Colonic mucosa (tissue), 4 donors: ENCODE results near the gene TUBA8. TPM values are rescaled to one million over a fixed set of nuclear protein-coding genes. Genes with fewer than 3 reads are reported as not detected.
"Not testable (repeated sequence)": the region's sequence is repeated elsewhere in the genome, so short reads cannot be mapped to it uniquely, and the experiment has no call there.

ENCODE experiments used
- DNase-seq: peaks from one replicate; pipeline ENCODE4 v3.0.0-alpha.2; 2020
- H3K27ac ChIP-seq: fragments of 200-600 bp; one replicate; pipeline ENCODE4 v1.8.0; 2021
- H3K27me3 ChIP-seq: fragments of 200-600 bp; one replicate; pipeline ENCODE4 v1.8.0; 2021
- H3K36me3 ChIP-seq: fragments of 200-600 bp; one replicate; pipeline ENCODE4 v1.8.0; 2021
- H3K4me1 ChIP-seq: fragments of 200-600 bp; one replicate; pipeline ENCODE4 v1.8.0; 2021; ENCODE audit warnings: mild to moderate bottlenecking
- H3K4me3 ChIP-seq: fragments of 200-600 bp; one replicate; pipeline ENCODE4 v1.8.0; 2021
- H3K9ac ChIP-seq, 2 donors: one replicate each; pipeline ENCODE4 v1.7.0; 2013; ENCODE audit warnings: control low read depth in 2 of 2, low read depth in 2 of 2, low read length in 2 of 2
- H3K9me3 ChIP-seq: fragments of 200-600 bp; one replicate; pipeline ENCODE4 v1.8.0; 2021
- intact Hi-C: fragments of 100-400 bp; cut with DNase I; formaldehyde crosslinking; loops from one replicate; pipeline ENCODE4 v1.14.1; 2022
- total RNA-seq, 2 donors: library from RNA; stranded (reverse); fragmentation: NEBNext Ultra II Directional in 1 of 2; extraction: Animal tissue kit (Norgen Biotek cat#: 25700) in 1 of 2; gene quantifications; one replicate each; pipeline ENCODE4 v1.2.1, GENCODE V29; 2021
- TF ChIP-seq, protein P1 (sequence below): fragments of 200-600 bp; IDR thresholded peaks from one replicate; pipeline ENCODE4 v1.8.0; 2022; ENCODE audit warnings: antibody characterized with exemption, mild to moderate bottlenecking
- donor health status: healthy.
- donor health status: DM: no; HTN: no; CAD: no.
- donor health status: DM: no; HTN: no; CAD: no.

The TUBA8 gene
- 1 to 10 TPM; 1.6 TPM for total RNA-seq

DNA sequence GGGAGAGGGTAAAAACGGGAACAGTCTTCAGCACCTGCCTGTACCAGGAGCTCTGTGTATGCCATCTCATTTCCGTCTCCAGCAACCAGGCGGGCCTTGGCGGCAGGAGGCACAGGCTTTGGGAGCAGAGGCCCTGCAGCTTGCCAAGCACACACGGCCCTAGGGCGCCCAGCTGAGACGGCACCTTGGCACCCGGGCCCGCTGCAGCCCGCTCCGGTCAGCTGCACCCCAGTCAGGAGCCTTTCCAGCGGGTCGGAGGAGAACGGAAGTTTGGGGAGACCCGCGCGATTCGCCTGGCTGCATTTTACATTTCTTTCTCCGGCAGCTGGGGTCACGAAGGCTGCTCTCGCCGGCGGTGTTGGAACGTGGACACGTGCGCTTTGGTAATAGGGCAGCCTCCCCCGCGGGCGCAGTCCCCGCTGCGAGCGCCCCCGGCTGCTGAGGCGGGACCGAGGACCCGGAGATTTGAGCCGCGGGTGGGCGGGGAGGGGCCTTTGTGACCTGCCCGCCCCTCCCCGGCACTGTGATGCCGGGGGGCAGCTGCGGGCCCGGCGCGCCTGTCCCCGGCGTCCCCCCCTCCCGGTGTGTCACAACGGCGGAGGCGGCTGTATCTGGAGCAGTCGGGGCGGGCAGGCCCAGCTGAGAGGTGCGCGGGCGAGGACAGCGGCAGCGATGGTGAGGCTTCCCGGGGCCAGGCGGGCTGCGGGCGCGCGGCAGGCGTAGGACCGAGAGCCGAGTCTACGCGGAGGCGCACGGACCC lies at the start of gene TUBA8:
Gene TUBA8 (plus strand): TSS at position 616 of the 760 bp plus-strand sequence. CDS start 57 bp downstream, at position 673.
- Histone ChIP-seq H3K9me3 (no peaks in the 10 kb centered on the region), H3K27me3 (peaks cover 18% of the 10 kb centered on the region), H3K9ac (peak within 1 kb of the TSS in 1 of 2 donors; percentile 31), H3K27ac (no peak within 1 kb of the TSS), H3K4me3 (peak within 1 kb of the TSS; percentile 36), H3K36me3 (no peaks in the 10 kb centered on the region), H3K4me1 (no peaks in the 10 kb centered on the region)
- TF ChIP-seq, protein P1, sequence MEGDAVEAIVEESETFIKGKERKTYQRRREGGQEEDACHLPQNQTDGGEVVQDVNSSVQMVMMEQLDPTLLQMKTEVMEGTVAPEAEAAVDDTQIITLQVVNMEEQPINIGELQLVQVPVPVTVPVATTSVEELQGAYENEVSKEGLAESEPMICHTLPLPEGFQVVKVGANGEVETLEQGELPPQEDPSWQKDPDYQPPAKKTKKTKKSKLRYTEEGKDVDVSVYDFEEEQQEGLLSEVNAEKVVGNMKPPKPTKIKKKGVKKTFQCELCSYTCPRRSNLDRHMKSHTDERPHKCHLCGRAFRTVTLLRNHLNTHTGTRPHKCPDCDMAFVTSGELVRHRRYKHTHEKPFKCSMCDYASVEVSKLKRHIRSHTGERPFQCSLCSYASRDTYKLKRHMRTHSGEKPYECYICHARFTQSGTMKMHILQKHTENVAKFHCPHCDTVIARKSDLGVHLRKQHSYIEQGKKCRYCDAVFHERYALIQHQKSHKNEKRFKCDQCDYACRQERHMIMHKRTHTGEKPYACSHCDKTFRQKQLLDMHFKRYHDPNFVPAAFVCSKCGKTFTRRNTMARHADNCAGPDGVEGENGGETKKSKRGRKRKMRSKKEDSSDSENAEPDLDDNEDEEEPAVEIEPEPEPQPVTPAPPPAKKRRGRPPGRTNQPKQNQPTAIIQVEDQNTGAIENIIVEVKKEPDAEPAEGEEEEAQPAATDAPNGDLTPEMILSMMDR = no peak
- intact Hi-C loops = no loop called here
- DNase-seq = no peak

DNA sequence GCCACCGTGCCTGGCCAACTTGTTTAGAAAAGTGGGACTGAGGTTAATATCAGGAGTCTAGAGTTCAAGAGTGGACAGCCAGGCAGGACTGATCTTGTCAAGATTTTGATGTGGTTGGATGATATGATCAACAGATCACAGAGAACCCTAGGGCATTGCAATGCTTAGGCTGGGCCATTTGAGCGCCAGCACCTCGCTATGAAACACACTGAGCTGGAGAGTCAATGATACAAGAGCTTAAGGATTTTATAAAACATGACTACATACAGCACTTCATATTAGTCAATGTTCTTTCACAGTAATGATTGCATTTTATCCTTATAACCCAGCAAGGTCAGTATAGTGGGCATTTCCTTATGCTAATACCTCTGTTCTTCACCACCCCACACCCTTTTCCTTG lies 48.2 kb upstream of the TUBA8 start:
- TF ChIP-seq, protein P1 = no peak
- Histone ChIP-seq H3K27ac (peak overlapping the region; percentile 6), H3K9ac (no peak overlapping the region), H3K4me3 (no peak overlapping the region), H3K27me3 (no peaks in the 10 kb centered on the region), H3K4me1 (peaks cover 4% of the 10 kb centered on the region), H3K9me3 (no peaks in the 10 kb centered on the region), H3K36me3 (no peaks in the 10 kb centered on the region)
- intact Hi-C loops = no loop called here
- DNase-seq = no peak

DNA sequence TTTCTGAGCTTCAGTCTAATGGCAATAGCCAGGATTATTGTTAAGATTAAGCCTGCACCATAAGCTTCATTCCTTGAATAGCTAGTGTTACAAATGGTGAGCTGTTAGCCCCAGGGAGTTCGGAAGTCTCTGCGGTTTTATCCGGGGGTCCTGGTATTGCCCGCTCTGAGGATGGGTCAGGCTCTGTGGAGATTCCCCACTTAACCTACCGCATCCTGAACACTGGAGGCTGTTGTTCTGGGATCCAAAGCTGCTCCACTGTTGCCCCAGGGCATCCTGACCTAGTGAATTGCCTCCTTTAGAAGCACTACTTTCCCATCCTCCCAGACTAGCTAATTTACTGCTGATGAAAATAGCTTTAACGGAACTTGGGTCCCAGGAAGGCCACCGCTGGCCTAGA lies 47.3 kb upstream of the TUBA8 start:
- H3K9ac ChIP-seq = no peak overlapping the region
- DNase-seq = no peak
- intact Hi-C loops = no loop called here

DNA sequence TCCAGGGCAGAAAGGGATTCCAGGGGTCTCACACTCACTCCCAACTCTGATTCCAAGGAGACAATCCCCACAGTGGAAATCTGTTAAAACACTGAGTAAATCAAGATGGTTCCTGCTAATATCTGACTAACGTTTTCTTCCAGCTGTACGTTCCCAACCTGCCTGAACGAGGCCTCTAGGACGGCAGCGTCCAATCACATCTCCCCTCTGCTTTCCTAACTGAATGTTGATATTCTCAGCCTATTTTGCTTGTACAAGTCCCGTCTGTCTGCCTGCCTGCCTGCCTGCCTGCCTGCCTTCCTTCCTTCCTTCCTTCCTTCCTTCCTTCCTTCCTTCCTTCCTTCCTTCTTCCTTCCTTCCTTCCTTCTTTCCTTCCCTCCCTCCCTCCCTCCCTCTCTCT lies 46.9 kb upstream of the TUBA8 start:
- H3K9ac ChIP-seq, H3K4me3 ChIP-seq, DNase-seq, H3K27me3 ChIP-seq, H3K9me3 ChIP-seq, intact Hi-C loops, H3K27ac ChIP-seq, H3K36me3 ChIP-seq, H3K4me1 ChIP-seq: not testable (repeated sequence)

More for the DNA sequence above, 47.3 kb upstream of the TUBA8 start:
- H3K4me1 ChIP-seq = peaks cover 4% of the 10 kb centered on the region
- no peak overlapping the region for H3K27ac ChIP-seq
- H3K9me3 ChIP-seq = no peaks in the 10 kb centered on the region
- TF ChIP-seq, protein P1 = no peak
- H3K4me3 ChIP-seq = no peak overlapping the region
- no peaks in the 10 kb centered on the region for H3K36me3 ChIP-seq
- no peaks in the 10 kb centered on the region for H3K27me3 ChIP-seq

DNA sequence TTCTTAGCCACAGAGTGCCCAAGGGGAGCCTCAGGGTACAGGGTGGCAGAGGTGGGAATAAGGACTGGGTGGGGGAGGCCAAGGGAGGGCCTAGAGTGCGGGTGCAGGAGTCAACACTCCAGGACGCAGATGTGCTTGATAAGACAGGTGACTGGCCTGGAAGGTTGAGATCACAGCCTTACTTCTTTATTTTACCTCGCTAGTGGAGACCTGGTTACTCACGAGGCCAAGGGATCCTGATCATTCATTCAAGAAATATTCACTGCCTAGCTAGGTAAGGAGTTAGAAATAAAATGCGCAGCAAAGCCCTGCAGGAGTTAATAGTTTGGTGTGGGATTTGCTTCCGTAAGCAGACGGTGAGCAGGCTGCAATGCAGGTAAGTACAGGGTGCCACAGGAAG lies 46.0 kb upstream of the TUBA8 start:
- H3K36me3 ChIP-seq = no peaks in the 10 kb centered on the region
- no peak overlapping the region for H3K9ac ChIP-seq
- H3K27ac ChIP-seq = no peak overlapping the region
- no peak overlapping the region for H3K4me3 ChIP-seq
- DNase-seq = no peak
- intact Hi-C loops = no loop called here
- H3K27me3 ChIP-seq = no peaks in the 10 kb centered on the region
- H3K9me3 ChIP-seq = no peaks in the 10 kb centered on the region
- peaks cover 4% of the 10 kb centered on the region for H3K4me1 ChIP-seq
- TF ChIP-seq, protein P1 = no peak

DNA sequence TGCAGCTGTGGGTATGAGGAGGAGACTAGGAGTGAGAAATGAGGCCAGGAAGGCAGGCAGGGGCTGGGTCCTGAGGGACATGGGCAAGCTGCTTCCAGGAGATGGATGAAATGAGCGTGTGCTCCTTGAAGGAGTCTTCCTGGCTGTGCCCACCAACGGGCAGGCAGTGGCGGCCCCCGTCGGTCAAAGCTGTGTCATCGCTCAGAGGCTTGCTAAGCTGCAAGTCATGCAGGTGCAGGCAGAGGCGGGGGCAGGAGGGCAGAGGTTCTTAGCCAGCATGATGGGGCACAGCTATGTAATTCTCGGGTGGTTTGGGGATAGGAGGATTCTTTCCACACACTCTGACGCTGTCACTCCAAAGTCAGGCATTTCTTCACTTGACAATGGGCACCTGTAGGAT lies 45.4 kb upstream of the TUBA8 start:
- Histone ChIP-seq H3K36me3 (no peaks in the 10 kb centered on the region), H3K4me1 (peaks cover 4% of the 10 kb centered on the region), H3K4me3 (no peak overlapping the region), H3K9me3 (no peaks in the 10 kb centered on the region), H3K9ac (no peak overlapping the region), H3K27me3 (no peaks in the 10 kb centered on the region), H3K27ac (no peak overlapping the region)
- no peak for DNase-seq
- TF ChIP-seq, protein P1 = no peak
- intact Hi-C loops = no loop called here
